Natural killer cell (primary cell): ENCODE data around the gene PIWIL4. TPM values are rescaled to one million over a fixed set of nuclear protein-coding genes. Genes with fewer than 3 reads are reported as not detected.

ENCODE experiments used
- ATAC-seq, 3 donors: fragments of 150-1000 bp in 2 of 3; fragments of 200-7000 bp in 1 of 3; cut with Tn5 transposase; 1 replicate in 1 of 3; 2 replicates in 2 of 3; pipeline ENCODE4 v1.10.0; 2021; ENCODE audit warnings: mild to moderate bottlenecking in 2 of 3, moderate library complexity in 2 of 3
- DNase-seq, 2 donors: peaks; one replicate each; pipeline versions ENCODE4 v3.0.0 to v3.0.0-alpha.2; 2013 to 2021; ENCODE audit warnings: mixed read lengths in 1 of 2
- H3K27ac ChIP-seq: one replicate; pipeline ENCODE4 v1.5.1; 2013; ENCODE audit warnings: mild to moderate bottlenecking, low read length
- H3K27me3 ChIP-seq: one replicate; pipeline ENCODE4 v1.6.1; 2013; ENCODE audit warnings: low read length; ENCODE audit not compliant: control insufficient read depth, insufficient read depth
- H3K36me3 ChIP-seq: one replicate; pipeline ENCODE4 v1.6.1; 2013; ENCODE audit warnings: low read length; ENCODE audit not compliant: control insufficient read depth, insufficient read depth
- H3K4me1 ChIP-seq: one replicate; pipeline ENCODE4 v1.6.1; 2013; ENCODE audit warnings: low read length; ENCODE audit not compliant: control insufficient read depth, insufficient read depth
- H3K4me3 ChIP-seq: one replicate; pipeline ENCODE4 v1.5.1; 2013; ENCODE audit warnings: low read length
- H3K9me3 ChIP-seq: one replicate; pipeline ENCODE4 v1.6.1; 2013; ENCODE audit warnings: low read length; ENCODE audit not compliant: control insufficient read depth, insufficient read depth
- H3K27ac Mint-ChIP-seq, 2 donors: one replicate each; pipeline ENCODE4 v1.8.0; 2022; ENCODE audit warnings: mild to moderate bottlenecking in 2 of 2, mixed read lengths in 2 of 2, moderate library complexity in 1 of 2
- H3K27me3 Mint-ChIP-seq, 2 donors: one replicate each; pipeline ENCODE4 v1.8.0; 2022; ENCODE audit warnings: low read depth in 2 of 2, mixed read lengths in 2 of 2
- H3K36me3 Mint-ChIP-seq: one replicate; pipeline ENCODE4 v1.8.0; 2022; ENCODE audit warnings: mixed read lengths
- H3K4me1 Mint-ChIP-seq, 2 donors: one replicate each; pipeline ENCODE4 v1.8.0; 2022; ENCODE audit warnings: mixed read lengths in 2 of 2
- H3K4me3 Mint-ChIP-seq: one replicate; pipeline ENCODE4 v1.8.0; 2022; ENCODE audit warnings: mild to moderate bottlenecking, moderate library complexity, mixed read lengths
- H3K9me3 Mint-ChIP-seq, 2 donors: one replicate each; pipeline ENCODE4 v1.8.0; 2022; ENCODE audit warnings: mixed read lengths in 2 of 2
- CTCF ChIP-seq: fragments of 200-600 bp; IDR thresholded peaks from one replicate; pipeline ENCODE4 v1.8.0; 2022; ENCODE audit warnings: antibody characterized with exemption
- WGBS: methylation state at CpG from one replicate; pipeline ENCODE4 v1.1.7; 2013; ENCODE audit warnings: missing lambda C conversion rate; ENCODE audit not compliant: insufficient coverage; 5-methylcytosine and 5-hydroxymethylcytosine counted together
- intact Hi-C: fragments of 100-400 bp; cut with micrococcal nuclease; formaldehyde crosslinking; loops from one replicate; pipeline ENCODE4 v1.14.2; 2022
- total RNA-seq, 4 donors: library from RNA; stranded (reverse); fragments of 120-200 nt in 1 of 4; gene quantifications; one replicate each; pipeline versions ENCODE4 v1.2.3 to v1.2.4, GENCODE V29; 2013 to 2022

Gene PIWIL4
- total RNA-seq, 3 donors from 2014 or later (not counting 1 experiment from before 2014, with no cell fraction given): 2.0 to 2.7 (median 2.2) TPM

- Histone ChIP-seq H3K4me3 (no peak overlapping the region), H3K9me3 (no peaks in the 10 kb centered on the region), H3K36me3 (no peaks in the 10 kb centered on the region), H3K27me3 (peaks cover 4% of the 10 kb centered on the region), H3K4me1 (no peaks in the 10 kb centered on the region), H3K27ac (no peak overlapping the region)
- H3K9me3 Mint-ChIP-seq: no peaks in the 10 kb centered on the region
- H3K36me3 Mint-ChIP-seq: no peaks in the 10 kb centered on the region
- ATAC-seq (no peak), DNase-seq (no peak)
- H3K4me1 Mint-ChIP-seq: no peaks in the 10 kb centered on the region
- intact Hi-C loops: no loop called here
- 80% methylated on average over 4 of the region's 6 CpGs for WGBS
- no peak overlapping the region for H3K4me3 Mint-ChIP-seq
- H3K27me3 Mint-ChIP-seq: peaks cover 22 to 70% of the 10 kb centered on the region in 2 donors
- no peak overlapping the region for H3K27ac Mint-ChIP-seq
- TF ChIP-seq CTCF: no peak
Measured at GRCh38 chr11:94533696-94534630, 33.2 kb upstream of the PIWIL4 start.

GRCh38 chr11:94536386-94536785 is 30.8 kb upstream of the PIWIL4 start:
- no peaks in the 10 kb centered on the region for H3K9me3 ChIP-seq
- peaks cover 4% of the 10 kb centered on the region for H3K27me3 ChIP-seq
- DNase-seq (no peak), ATAC-seq (no peak)
- Mint-ChIP-seq H3K4me1 (no peaks in the 10 kb centered on the region), H3K27me3 (peaks cover 23 to 64% of the 10 kb centered on the region in 2 donors), H3K36me3 (no peaks in the 10 kb centered on the region), H3K9me3 (no peaks in the 10 kb centered on the region), H3K4me3 (no peak overlapping the region), H3K27ac (no peak overlapping the region)
- no peaks in the 10 kb centered on the region for H3K36me3 ChIP-seq
- no peak for TF ChIP-seq CTCF
- H3K4me1 ChIP-seq: no peaks in the 10 kb centered on the region
- H3K27ac ChIP-seq: no peak overlapping the region
- no peak overlapping the region for H3K4me3 ChIP-seq
- intact Hi-C loops: no loop called here

GRCh38 chr11:94537031-94537600 is 30.1 kb upstream of the PIWIL4 start:
- no peaks in the 10 kb centered on the region for H3K4me1 ChIP-seq
- ATAC-seq: no peak
- H3K4me3 ChIP-seq: no peak overlapping the region
- Mint-ChIP-seq H3K27me3 (peaks cover 23 to 56% of the 10 kb centered on the region in 2 donors), H3K9me3 (no peaks in the 10 kb centered on the region), H3K4me3 (no peak overlapping the region), H3K36me3 (no peaks in the 10 kb centered on the region), H3K27ac (no peak overlapping the region), H3K4me1 (no peaks in the 10 kb centered on the region)
- no peak overlapping the region for H3K27ac ChIP-seq
- intact Hi-C loops: no loop called here
- WGBS: 80% methylated on average over 3 of the region's 3 CpGs
- TF ChIP-seq CTCF: no peak
- DNase-seq: no peak
- no peaks in the 10 kb centered on the region for H3K36me3 ChIP-seq
- H3K9me3 ChIP-seq: no peaks in the 10 kb centered on the region
- H3K27me3 ChIP-seq: peaks cover 4% of the 10 kb centered on the region
